Neural cell (in vitro differentiated cells): Measurements from ENCODE around the gene GNAS-AS1. TPM values are rescaled to one million over a fixed set of nuclear protein-coding genes. Genes with fewer than 3 reads are reported as not detected.

ENCODE experiments used
- H2AFZ ChIP-seq: fragments of 200-600, 300-800 bp; sonication (generic), shearing (Covaris generic); 2 replicates; pipeline ENCODE4 v1.6.0; 2014; ENCODE audit warnings: low read depth, mild to moderate bottlenecking, antibody characterized with exemption, low read length, moderate library complexity
- H3F3A ChIP-seq: fragments of 200-600 bp; shearing (Covaris generic); 2 replicates; pipeline ENCODE4 v1.6.1; 2016; ENCODE audit warnings: mild to moderate bottlenecking, moderate library complexity, mixed read lengths, antibody characterized with exemption, low read length; ENCODE audit not compliant: insufficient read depth, poor library complexity, severe bottlenecking
- H3K27ac ChIP-seq: fragments of 200-600, 300-800 bp; sonication (generic), shearing (Covaris generic); 2 replicates; pipeline ENCODE4 v1.5.1; 2014; ENCODE audit warnings: mild to moderate bottlenecking, low read length, moderate library complexity
- H3K27me3 ChIP-seq: fragments of 300-800, 200-600 bp; sonication (generic), shearing (Covaris generic); 2 replicates; pipeline ENCODE4 v1.6.0; 2014; ENCODE audit warnings: mild to moderate bottlenecking, low read depth, low read length, moderate library complexity; ENCODE audit not compliant: insufficient read depth
- H3K36me3 ChIP-seq: fragments of 300-800, 200-600 bp; sonication (generic), shearing (Covaris generic); 2 replicates; pipeline ENCODE4 v1.5.1; 2014; ENCODE audit warnings: mild to moderate bottlenecking, antibody characterized with exemption, low read length, moderate library complexity; ENCODE audit not compliant: insufficient read depth
- H3K4me2 ChIP-seq: fragments of 300-800, 200-600 bp; sonication (generic), shearing (Covaris generic); 2 replicates; pipeline ENCODE4 v1.6.0; 2014; ENCODE audit warnings: mild to moderate bottlenecking, low read length
- H3K4me3 ChIP-seq: fragments of 300-800, 200-600 bp; sonication (generic), shearing (Covaris generic); 2 replicates; pipeline ENCODE4 v1.5.1; 2014; ENCODE audit warnings: mild to moderate bottlenecking, low read length, moderate library complexity
- H3K79me2 ChIP-seq: fragments of 200-600 bp; shearing (Covaris generic); replicated peaks from 2 replicates; pipeline ENCODE4 v1.6.0; 2014; ENCODE audit warnings: mild to moderate bottlenecking, low read length, moderate library complexity; ENCODE audit not compliant: insufficient read depth
- H3K9ac ChIP-seq: fragments of 300-800, 200-600 bp; sonication (generic), shearing (Covaris generic); 2 replicates; pipeline ENCODE4 v1.6.1; 2016; ENCODE audit warnings: mild to moderate bottlenecking, low read length, mixed read lengths
- H3K9me2 ChIP-seq: fragments of 200-600 bp; shearing (Covaris generic); 2 replicates; pipeline ENCODE4 v1.6.1; 2016; ENCODE audit warnings: mild to moderate bottlenecking, low read length, mixed read lengths; ENCODE audit not compliant: insufficient read depth
- H3K9me3 ChIP-seq: fragments of 200-600, 300-800 bp; sonication (generic), shearing (Covaris generic); 2 replicates; pipeline ENCODE4 v1.6.1; 2016; ENCODE audit warnings: mild to moderate bottlenecking, mixed run types, low read length, moderate library complexity, mixed read lengths
- H4K20me1 ChIP-seq: fragments of 200-600 bp; shearing (Covaris generic); 2 replicates; pipeline ENCODE4 v1.6.1; 2016; ENCODE audit warnings: mild to moderate bottlenecking, mixed run types; ENCODE audit not compliant: insufficient read depth
- EP300 ChIP-seq: fragments of 450-650 bp; conservative IDR thresholded peaks from 2 replicates; pipeline ENCODE4 v1.6.1; 2014; ENCODE audit warnings: antibody characterized with exemption, mild to moderate bottlenecking, moderate library complexity; ENCODE audit not compliant: poor library complexity, severe bottlenecking
- EZH2 ChIP-seq: fragments of 200-600, 300-800 bp; shearing (Covaris generic), sonication (generic); IDR thresholded peaks from 2 replicates; pipeline ENCODE4 v1.6.1; 2014; ENCODE audit warnings: antibody characterized with exemption, low read length, borderline replicate concordance, mild to moderate bottlenecking; ENCODE audit not compliant: insufficient read depth, poor library complexity, severe bottlenecking
- MXI1 ChIP-seq: fragments of 450-650 bp; conservative IDR thresholded peaks from 2 replicates; pipeline ENCODE4 v1.6.1; 2014; ENCODE audit warnings: antibody characterized with exemption, mild to moderate bottlenecking; ENCODE audit not compliant: poor library complexity, severe bottlenecking
- POLR2AphosphoS5 ChIP-seq: IDR thresholded peaks from 2 replicates; pipeline ENCODE4 v1.6.1; 2012
- RAD21 ChIP-seq: fragments of 450-650 bp; conservative IDR thresholded peaks from 2 replicates; pipeline ENCODE4 v1.6.1; 2014; ENCODE audit warnings: antibody characterized with exemption, mild to moderate bottlenecking, moderate library complexity
- SMC3 ChIP-seq: fragments of 450-650 bp; conservative IDR thresholded peaks from 2 replicates; pipeline ENCODE4 v1.6.1; 2014; ENCODE audit warnings: antibody characterized with exemption, mild to moderate bottlenecking, moderate library complexity; ENCODE audit not compliant: poor library complexity
- TAF1 ChIP-seq: IDR thresholded peaks from 2 replicates; pipeline ENCODE4 v1.6.1; 2012; ENCODE audit warnings: low read depth
- polyA plus RNA-seq: library from polyadenylated mRNA; depleted of rRNA; stranded (reverse); fragments of >200 nt; gene quantifications from 2 replicates; pipeline ENCODE4 v1.2.3, GENCODE V29; 2014
- TF ChIP-seq, protein P1 (sequence below): fragments of 450-650 bp; IDR thresholded peaks from 2 replicates; pipeline ENCODE4 v1.5.1; 2014; ENCODE audit warnings: antibody characterized with exemption, mild to moderate bottlenecking, moderate library complexity; ENCODE audit not compliant: poor library complexity, severe bottlenecking
- TF ChIP-seq, protein P2 (sequence below): IDR thresholded peaks from 2 replicates; pipeline ENCODE4 v1.6.1; 2012; ENCODE audit warnings: borderline replicate concordance

GNAS-AS1 gene
- polyA plus RNA-seq, 1 donor from 2014 or later: not detected

DNA sequence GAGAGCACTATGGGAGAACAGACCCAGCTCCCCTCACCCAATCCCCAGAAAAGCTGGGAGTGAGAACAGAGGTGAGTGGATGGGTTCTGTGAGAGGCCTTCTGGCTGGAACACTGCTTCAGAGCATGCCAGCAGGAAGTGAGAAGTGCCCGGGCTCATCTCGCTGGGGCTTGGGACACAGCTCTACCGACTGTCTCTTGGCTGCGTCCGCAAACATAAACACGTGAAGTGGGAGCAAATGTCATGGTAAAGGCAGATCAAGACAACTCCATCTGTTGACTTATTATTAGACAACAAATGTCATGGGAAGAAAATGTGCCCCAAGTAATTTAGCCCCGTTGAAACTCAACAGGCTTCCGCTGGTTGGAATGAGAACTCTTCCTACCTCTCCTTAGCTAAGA lies 25.9 kb downstream of the GNAS-AS1 start:
- Histone ChIP-seq H3K9me3 (no peaks in the 10 kb centered on the region), H3K9ac (no peak overlapping the region), H3K9me2 (no peaks in the 10 kb centered on the region), H3K36me3 (no peaks in the 10 kb centered on the region), H3K4me3 (no peak overlapping the region), H3K27ac (no peak overlapping the region), H3K27me3 (no peaks in the 10 kb centered on the region), H3K79me2 (no peaks in the 10 kb centered on the region), H3F3A (no peaks in the 10 kb centered on the region), H4K20me1 (no peaks in the 10 kb centered on the region), H3K4me2 (no peak overlapping the region), H2AFZ (no peak overlapping the region)
- TF ChIP-seq EZH2 (no peak), TAF1 (no peak), SMC3 (no peak), RAD21 (no peak), POLR2AphosphoS5 (no peak), EP300 (no peak), MXI1 (no peak)
- TF ChIP-seq, protein P1, sequence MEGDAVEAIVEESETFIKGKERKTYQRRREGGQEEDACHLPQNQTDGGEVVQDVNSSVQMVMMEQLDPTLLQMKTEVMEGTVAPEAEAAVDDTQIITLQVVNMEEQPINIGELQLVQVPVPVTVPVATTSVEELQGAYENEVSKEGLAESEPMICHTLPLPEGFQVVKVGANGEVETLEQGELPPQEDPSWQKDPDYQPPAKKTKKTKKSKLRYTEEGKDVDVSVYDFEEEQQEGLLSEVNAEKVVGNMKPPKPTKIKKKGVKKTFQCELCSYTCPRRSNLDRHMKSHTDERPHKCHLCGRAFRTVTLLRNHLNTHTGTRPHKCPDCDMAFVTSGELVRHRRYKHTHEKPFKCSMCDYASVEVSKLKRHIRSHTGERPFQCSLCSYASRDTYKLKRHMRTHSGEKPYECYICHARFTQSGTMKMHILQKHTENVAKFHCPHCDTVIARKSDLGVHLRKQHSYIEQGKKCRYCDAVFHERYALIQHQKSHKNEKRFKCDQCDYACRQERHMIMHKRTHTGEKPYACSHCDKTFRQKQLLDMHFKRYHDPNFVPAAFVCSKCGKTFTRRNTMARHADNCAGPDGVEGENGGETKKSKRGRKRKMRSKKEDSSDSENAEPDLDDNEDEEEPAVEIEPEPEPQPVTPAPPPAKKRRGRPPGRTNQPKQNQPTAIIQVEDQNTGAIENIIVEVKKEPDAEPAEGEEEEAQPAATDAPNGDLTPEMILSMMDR: no peak
- TF ChIP-seq, protein P2, sequence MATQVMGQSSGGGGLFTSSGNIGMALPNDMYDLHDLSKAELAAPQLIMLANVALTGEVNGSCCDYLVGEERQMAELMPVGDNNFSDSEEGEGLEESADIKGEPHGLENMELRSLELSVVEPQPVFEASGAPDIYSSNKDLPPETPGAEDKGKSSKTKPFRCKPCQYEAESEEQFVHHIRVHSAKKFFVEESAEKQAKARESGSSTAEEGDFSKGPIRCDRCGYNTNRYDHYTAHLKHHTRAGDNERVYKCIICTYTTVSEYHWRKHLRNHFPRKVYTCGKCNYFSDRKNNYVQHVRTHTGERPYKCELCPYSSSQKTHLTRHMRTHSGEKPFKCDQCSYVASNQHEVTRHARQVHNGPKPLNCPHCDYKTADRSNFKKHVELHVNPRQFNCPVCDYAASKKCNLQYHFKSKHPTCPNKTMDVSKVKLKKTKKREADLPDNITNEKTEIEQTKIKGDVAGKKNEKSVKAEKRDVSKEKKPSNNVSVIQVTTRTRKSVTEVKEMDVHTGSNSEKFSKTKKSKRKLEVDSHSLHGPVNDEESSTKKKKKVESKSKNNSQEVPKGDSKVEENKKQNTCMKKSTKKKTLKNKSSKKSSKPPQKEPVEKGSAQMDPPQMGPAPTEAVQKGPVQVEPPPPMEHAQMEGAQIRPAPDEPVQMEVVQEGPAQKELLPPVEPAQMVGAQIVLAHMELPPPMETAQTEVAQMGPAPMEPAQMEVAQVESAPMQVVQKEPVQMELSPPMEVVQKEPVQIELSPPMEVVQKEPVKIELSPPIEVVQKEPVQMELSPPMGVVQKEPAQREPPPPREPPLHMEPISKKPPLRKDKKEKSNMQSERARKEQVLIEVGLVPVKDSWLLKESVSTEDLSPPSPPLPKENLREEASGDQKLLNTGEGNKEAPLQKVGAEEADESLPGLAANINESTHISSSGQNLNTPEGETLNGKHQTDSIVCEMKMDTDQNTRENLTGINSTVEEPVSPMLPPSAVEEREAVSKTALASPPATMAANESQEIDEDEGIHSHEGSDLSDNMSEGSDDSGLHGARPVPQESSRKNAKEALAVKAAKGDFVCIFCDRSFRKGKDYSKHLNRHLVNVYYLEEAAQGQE: no peak

DNA sequence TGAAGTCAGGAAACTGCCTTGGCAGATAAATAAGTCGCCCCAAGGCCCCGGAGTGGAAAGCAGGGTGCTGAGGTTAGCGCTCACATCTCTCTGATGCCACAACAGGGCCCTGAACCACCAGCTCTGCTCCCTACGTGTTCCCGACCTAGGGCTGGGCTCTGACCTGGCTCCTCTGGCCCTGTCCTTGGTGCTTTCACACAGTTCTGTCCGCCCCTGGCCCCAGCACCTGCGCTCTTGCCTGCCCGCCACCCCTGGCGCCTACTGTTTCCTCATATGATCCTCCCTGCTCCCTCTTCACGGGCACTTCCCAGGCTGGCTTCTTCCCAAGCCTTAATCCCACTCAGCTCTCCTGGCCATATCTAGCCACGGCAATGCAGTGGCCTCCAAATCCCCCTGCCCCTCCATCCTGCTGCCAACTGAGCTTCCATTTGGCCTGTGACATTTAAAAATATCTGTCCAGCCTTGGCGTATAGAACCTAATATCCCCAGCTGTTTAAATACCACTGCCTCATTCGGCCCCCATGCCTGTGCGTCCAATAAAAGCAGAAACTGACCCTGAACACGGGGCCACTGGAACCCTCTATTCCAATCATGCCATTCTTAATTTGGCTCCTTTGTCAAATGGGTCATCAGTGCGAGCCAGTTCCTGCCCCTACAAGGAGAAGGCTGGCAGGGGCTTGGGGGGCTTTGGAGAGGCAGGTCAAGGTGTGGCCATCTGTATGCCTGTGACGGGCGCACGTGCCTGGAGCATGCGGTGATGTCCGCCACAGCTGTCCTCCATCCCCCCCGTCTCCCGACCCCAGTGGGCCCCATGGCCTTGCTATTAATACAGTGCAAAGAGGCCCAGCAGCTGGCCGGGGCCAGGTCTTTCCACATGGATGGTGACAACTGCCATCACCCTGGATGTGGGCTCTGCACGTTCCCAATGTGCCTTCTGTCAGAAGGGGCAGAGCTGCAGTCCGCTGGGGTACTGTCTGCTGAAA lies 27.7 kb downstream of the GNAS-AS1 start:
- no peak overlapping the region for H3K27ac ChIP-seq
- TF ChIP-seq TAF1 (no peak), MXI1 (no peak), EP300 (no peak), RAD21 (no peak), EZH2 (no peak), SMC3 (no peak), POLR2AphosphoS5 (no peak)
- TF ChIP-seq, protein P2: no peak
- TF ChIP-seq, protein P1: no peak
- no peak overlapping the region for H3K4me3 ChIP-seq
- no peaks in the 10 kb centered on the region for H3K27me3 ChIP-seq
- no peaks in the 10 kb centered on the region for H3K36me3 ChIP-seq
- no peaks in the 10 kb centered on the region for H3K9me2 ChIP-seq
- no peak overlapping the region for H3K9ac ChIP-seq
- no peak overlapping the region for H2AFZ ChIP-seq
- H3K9me3 ChIP-seq: no peaks in the 10 kb centered on the region
- H3F3A ChIP-seq: no peaks in the 10 kb centered on the region
- no peaks in the 10 kb centered on the region for H3K79me2 ChIP-seq
- H3K4me2 ChIP-seq: no peak overlapping the region
- H4K20me1 ChIP-seq: no peaks in the 10 kb centered on the region
